Coronary artery (tissue), 2 donors: Measurements from ENCODE around the gene CTBP1.
A peak's percentile ranks its signal among the peaks of the same experiment; 100 is the strongest.

ENCODE experiments used
- DNase-seq: peaks from one replicate; pipeline ENCODE4 v3.0.0-alpha.2; 2017; ENCODE audit warnings: low spot score
- H3K27ac ChIP-seq, 2 donors: fragments of 200-600 bp; sonication (generic); one replicate each; pipeline ENCODE4 v1.5.1; 2016 to 2019
- H3K4me3 ChIP-seq: fragments of 200-600 bp; sonication (generic); 2 replicates; pipeline ENCODE4 v1.5.1; 2016; ENCODE audit warnings: mild to moderate bottlenecking, moderate library complexity
- CTCF ChIP-seq: fragments of 200-600 bp; sonication (generic); IDR thresholded peaks from one replicate; pipeline ENCODE4 v1.5.1; 2019; ENCODE audit warnings: antibody characterized with exemption

Gene CTBP1

GRCh38 chr4:1248245-1249147 lies at the start of gene CTBP1:
TSS of gene CTBP1 (minus strand) at chr4:1249130. CDS start at chr4:1241331, 7,799 bp downstream.
- peak; percentile 88 for DNase-seq
- TF ChIP-seq CTCF: no peak

DNA sequence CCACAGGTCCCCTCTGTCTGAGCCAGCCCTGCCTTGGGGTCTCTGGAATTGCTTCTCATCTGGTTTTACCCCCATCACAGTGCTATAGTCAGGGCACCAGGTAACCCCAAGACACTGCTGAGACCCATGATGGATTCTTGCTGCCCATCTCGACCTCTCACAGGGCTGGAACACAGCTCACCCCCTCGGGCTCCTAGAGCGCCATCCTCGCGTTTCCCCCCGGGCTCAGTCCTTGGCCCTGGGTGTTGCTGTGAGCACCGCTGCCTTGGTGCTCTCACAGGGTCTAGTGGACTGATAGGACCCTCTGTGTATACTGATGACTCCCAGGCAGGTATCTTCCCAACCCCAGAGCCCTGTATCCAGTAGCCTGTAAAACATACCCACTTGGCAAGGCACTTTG lies 49.5 kb upstream of the CTBP1 start:
- no peak overlapping the region for H3K27ac ChIP-seq
- no peak for DNase-seq
- TF ChIP-seq CTCF: no peak
- H3K4me3 ChIP-seq: no peak overlapping the region

More at GRCh38 chr4:1248245-1249147, at the start of gene CTBP1:
- peak within 1 kb of the TSS; percentile 95 to 99 for H3K27ac ChIP-seq
- peak within 1 kb of the TSS; percentile 79 for H3K4me3 ChIP-seq

- Histone ChIP-seq H3K4me3 (no peak overlapping the region), H3K27ac (no peak overlapping the region)
- TF ChIP-seq CTCF: no peak
- DNase-seq: no peak
Measured at GRCh38 chr4:1297456-1298325, 48.8 kb upstream of the CTBP1 start.

DNA sequence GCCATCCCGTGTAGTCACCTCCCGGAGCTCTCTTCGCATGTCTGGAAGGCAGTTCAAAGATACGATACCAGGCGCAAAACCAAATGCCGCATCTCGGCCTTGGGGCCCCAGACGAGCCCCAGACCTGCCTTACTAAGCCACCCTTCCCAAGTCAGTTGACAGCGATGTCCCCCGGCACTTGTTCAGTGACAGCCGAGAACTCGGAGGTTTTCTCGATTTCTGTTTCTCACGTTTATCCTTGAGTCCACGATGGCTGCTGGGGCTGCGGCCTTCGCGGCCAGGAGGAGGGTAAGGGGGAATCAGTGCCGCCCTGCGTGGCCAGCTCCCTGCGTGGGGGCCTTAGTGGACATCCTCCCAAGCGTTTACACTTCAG lies 48.1 kb upstream of the CTBP1 start:
- no peak for DNase-seq
- TF ChIP-seq CTCF: no peak
- H3K4me3 ChIP-seq: no peak overlapping the region
- H3K27ac ChIP-seq: no peak overlapping the region

- no peak overlapping the region for H3K27ac ChIP-seq
- no peak overlapping the region for H3K4me3 ChIP-seq
- TF ChIP-seq CTCF: no peak
- no peak for DNase-seq
Measured at GRCh38 chr4:1296324-1297022, 47.5 kb upstream of the CTBP1 start.

DNA sequence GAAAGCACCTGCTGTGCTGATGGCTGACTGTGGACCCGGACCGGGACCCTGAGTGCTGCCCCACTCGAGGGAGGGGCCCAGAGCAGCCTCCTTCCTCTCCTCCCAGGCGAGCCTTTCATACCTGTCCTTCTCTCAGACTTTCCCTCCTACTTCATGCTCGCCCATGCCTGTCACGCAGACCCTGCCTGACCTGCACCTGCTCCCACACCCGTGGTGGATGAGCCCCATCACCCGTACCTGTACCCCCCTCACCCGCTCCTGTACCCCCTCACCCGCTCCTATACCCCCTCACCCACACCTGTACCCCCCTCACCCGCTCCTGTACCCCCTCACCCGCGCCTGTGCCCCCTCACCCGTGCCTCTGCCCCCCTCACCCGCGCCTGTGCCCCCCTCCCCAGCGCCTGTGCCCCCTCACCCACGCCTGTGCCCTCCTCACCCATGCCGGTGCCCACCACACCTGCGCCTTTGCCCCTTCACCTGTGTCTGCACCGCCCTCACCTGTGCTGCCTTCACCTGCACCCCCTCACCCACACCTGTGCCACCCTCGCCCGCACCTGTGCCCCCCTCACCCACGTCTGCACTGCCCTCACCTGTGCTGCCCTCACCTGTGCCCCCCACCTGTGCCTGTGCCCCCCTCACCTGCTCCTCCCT lies 46.6 kb upstream of the CTBP1 start:
- no peak for TF ChIP-seq CTCF
- no peak for DNase-seq
- Histone ChIP-seq H3K4me3 (peak overlapping the region; percentile 32), H3K27ac (peak overlapping the region in 1 of 2 donors; percentile 65)
